HepG2 (cell line): ENCODE results near the gene STX12. TPM values are rescaled to one million over a fixed set of nuclear protein-coding genes. Genes with fewer than 3 reads are reported as not detected.

Experiments used
- AKAP8 ChIP-seq: sonication (generic); formaldehyde crosslinking; IDR thresholded peaks from 2 replicates; pipeline ENCODE4 v1.5.1; 2020; ENCODE audit warnings: mild to moderate bottlenecking, missing genetic modification reagents
- ASH2L ChIP-seq: fragments of 300-600, 200-600 bp; sonication (generic); IDR thresholded peaks from 2 replicates; pipeline ENCODE4 v1.7.0; 2017; ENCODE audit warnings: low read depth, mild to moderate bottlenecking, moderate library complexity, mixed read lengths, low read length; ENCODE audit not compliant: insufficient read length
- BORCS8-MEF2B ChIP-seq: sonication (generic); formaldehyde crosslinking; IDR thresholded peaks from 2 replicates; pipeline ENCODE4 v1.8.0; 2022; ENCODE audit warnings: mild to moderate bottlenecking, missing genetic modification reagents
- CREBL2 ChIP-seq: sonication (generic); formaldehyde crosslinking; IDR thresholded peaks from 2 replicates; pipeline ENCODE4 v1.8.1; 2023; ENCODE audit warnings: missing genetic modification reagents, mild to moderate bottlenecking, borderline replicate concordance
- HMG20A ChIP-seq: IDR thresholded peaks from 2 replicates; pipeline ENCODE4 v1.6.1; 2016; ENCODE audit warnings: borderline replicate concordance
- HOXA5 ChIP-seq: sonication (generic); formaldehyde crosslinking; IDR thresholded peaks from 2 replicates; pipeline ENCODE4 v1.4.0; 2020; ENCODE audit warnings: missing genetic modification reagents
- JARID2 ChIP-seq: sonication (generic); formaldehyde crosslinking; IDR thresholded peaks from 2 replicates; pipeline ENCODE4 v1.8.1; 2023; ENCODE audit warnings: missing genetic modification reagents, inconsistent platforms; ENCODE audit not compliant: insufficient replicate concordance
- PAX8 ChIP-seq: sonication (generic); formaldehyde crosslinking; IDR thresholded peaks from 2 replicates; pipeline ENCODE4 v1.8.0; 2022; ENCODE audit warnings: mild to moderate bottlenecking, missing genetic modification reagents, borderline replicate concordance
- RFXAP ChIP-seq: sonication (generic); formaldehyde crosslinking; IDR thresholded peaks from 2 replicates; pipeline ENCODE4 v1.4.0; 2020; ENCODE audit warnings: missing genetic modification reagents, borderline replicate concordance
- SRY ChIP-seq: sonication (generic); formaldehyde crosslinking; IDR thresholded peaks from 2 replicates; pipeline ENCODE4 v1.8.0; 2022; ENCODE audit warnings: mild to moderate bottlenecking, missing genetic modification reagents
- SYNCRIP ChIP-seq: fragments of 200-400 bp; formaldehyde crosslinking; IDR thresholded peaks from 2 replicates; pipeline ENCODE4 v1.6.1; 2018; ENCODE audit warnings: mild to moderate bottlenecking, low read depth, low read length; ENCODE audit not compliant: insufficient read depth
- TRIM22 ChIP-seq: fragments of 450-650 bp; IDR thresholded peaks from 2 replicates; pipeline ENCODE4 v1.6.1; 2017
- ZFP36L1 ChIP-seq: sonication (generic); formaldehyde crosslinking; IDR thresholded peaks from 2 replicates; pipeline ENCODE4 v1.8.0; 2022; ENCODE audit warnings: mild to moderate bottlenecking, missing genetic modification reagents, moderate library complexity
- ZFY ChIP-seq: sonication (generic); formaldehyde crosslinking; IDR thresholded peaks from 2 replicates; pipeline ENCODE4 v1.4.0; 2020; ENCODE audit warnings: missing genetic modification reagents
- ZNF337 ChIP-seq: sonication (generic); formaldehyde crosslinking; IDR thresholded peaks from 2 replicates; pipeline ENCODE4 v1.5.1; 2020; ENCODE audit warnings: missing genetic modification reagents, low read depth, mild to moderate bottlenecking, borderline replicate concordance
- ZNF567 ChIP-seq: sonication (generic); formaldehyde crosslinking; IDR thresholded peaks from 2 replicates; pipeline ENCODE4 v1.8.1; 2023; ENCODE audit warnings: mild to moderate bottlenecking, missing genetic modification reagents, borderline replicate concordance
- ZNF800 ChIP-seq: sonication (generic); formaldehyde crosslinking; IDR thresholded peaks from 2 replicates; pipeline ENCODE4 v1.4.0; 2020; ENCODE audit warnings: missing genetic modification reagents
- polyA plus RNA-seq, 8 experiments: library from polyadenylated mRNA; depleted of rRNA in 3 of 8; stranded (reverse) in 7 of 8; unstranded in 1 of 8; fragments of >200 nt; fragmentation: Illumina TruSeq in 4 of 8; extraction: Trizol in 4 of 8; gene quantifications; 2 replicates each; pipeline versions ENCODE4 v1.2.1 to v1.2.3, GENCODE V29; 2011 to 2016; ENCODE audit warnings: low read depth in 4 of 8, missing spikeins in 1 of 8, mixed read lengths in 1 of 8; ENCODE audit not compliant: insufficient read depth in 1 of 8
- total RNA-seq, 5 experiments: library from RNA; depleted of rRNA; stranded (reverse); fragments of >200 nt; fragmentation: Illumina TruSeq; extraction: Trizol; gene quantifications; 2 replicates each; pipeline ENCODE4 v1.2.3, GENCODE V29; 2016; ENCODE audit warnings: low read depth in 1 of 5
- TF ChIP-seq, protein P1 (sequence below): sonication (generic); formaldehyde crosslinking; IDR thresholded peaks from 2 replicates; pipeline ENCODE4 v1.5.0; 2020; ENCODE audit warnings: mild to moderate bottlenecking, missing genetic modification reagents, borderline replicate concordance
- TF ChIP-seq, protein P2 (sequence below): sonication (generic); formaldehyde crosslinking; IDR thresholded peaks from 2 replicates; pipeline ENCODE4 v1.5.0; 2020; ENCODE audit warnings: mild to moderate bottlenecking, missing genetic modification reagents, borderline replicate concordance

The STX12 gene
- total and polyA plus RNA-seq, 2 of the 13 experiments (the other 11 are each of a cell fraction or from before 2014, with no cell fraction given) = 9.0 to 19.7 TPM

- TF ChIP-seq TRIM22 (no peak), SRY (peak; percentile 4; the same call in 1 of the 2 replicates), ZFP36L1 (no peak), ZNF337 (CRISPR knock-in tag) (0 out of 2 replicates have a peak, but pooled peaks have one; percentile 50), ZFY (0 out of 2 replicates have a peak, but pooled peaks have one; percentile 9), ZNF567 (CRISPR knock-in tag) (no peak), BORCS8-MEF2B (CRISPR knock-in tag) (0 out of 2 replicates have a peak, but pooled peaks have one; percentile 9), CREBL2 (CRISPR knock-in tag) (0 out of 2 replicates have a peak, but pooled peaks have one; percentile 41), RFXAP (peak; percentile 40; the same call in 1 of the 2 replicates), JARID2 (CRISPR knock-in tag) (no peak), ZNF800 (CRISPR knock-in tag) (peak; percentile 39; the same call in 1 of the 2 replicates), PAX8 (CRISPR knock-in tag) (no peak), ASH2L (no peak), SYNCRIP (no peak), HOXA5 (CRISPR knock-in tag) (no peak), HMG20A (no peak), AKAP8 (CRISPR knock-in tag) (no peak)
- TF ChIP-seq, protein P1, sequence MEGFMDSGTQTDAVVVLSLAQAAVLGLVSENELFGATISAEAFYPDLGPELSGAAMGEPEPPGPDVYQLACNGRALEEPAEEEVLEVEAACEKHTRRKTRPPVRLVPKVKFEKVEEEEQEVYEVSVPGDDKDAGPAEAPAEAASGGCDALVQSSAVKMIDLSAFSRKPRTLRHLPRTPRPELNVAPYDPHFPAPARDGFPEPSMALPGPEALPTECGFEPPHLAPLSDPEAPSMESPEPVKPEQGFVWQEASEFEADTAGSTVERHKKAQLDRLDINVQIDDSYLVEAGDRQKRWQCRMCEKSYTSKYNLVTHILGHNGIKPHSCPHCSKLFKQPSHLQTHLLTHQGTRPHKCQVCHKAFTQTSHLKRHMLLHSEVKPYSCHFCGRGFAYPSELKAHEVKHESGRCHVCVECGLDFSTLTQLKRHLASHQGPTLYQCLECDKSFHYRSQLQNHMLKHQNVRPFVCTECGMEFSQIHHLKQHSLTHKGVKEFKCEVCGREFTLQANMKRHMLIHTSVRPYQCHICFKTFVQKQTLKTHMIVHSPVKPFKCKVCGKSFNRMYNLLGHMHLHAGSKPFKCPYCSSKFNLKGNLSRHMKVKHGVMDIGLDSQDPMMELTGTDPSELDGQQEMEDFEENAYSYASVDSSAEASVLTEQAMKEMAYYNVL (CRISPR knock-in tag) = no peak
- TF ChIP-seq, protein P2, sequence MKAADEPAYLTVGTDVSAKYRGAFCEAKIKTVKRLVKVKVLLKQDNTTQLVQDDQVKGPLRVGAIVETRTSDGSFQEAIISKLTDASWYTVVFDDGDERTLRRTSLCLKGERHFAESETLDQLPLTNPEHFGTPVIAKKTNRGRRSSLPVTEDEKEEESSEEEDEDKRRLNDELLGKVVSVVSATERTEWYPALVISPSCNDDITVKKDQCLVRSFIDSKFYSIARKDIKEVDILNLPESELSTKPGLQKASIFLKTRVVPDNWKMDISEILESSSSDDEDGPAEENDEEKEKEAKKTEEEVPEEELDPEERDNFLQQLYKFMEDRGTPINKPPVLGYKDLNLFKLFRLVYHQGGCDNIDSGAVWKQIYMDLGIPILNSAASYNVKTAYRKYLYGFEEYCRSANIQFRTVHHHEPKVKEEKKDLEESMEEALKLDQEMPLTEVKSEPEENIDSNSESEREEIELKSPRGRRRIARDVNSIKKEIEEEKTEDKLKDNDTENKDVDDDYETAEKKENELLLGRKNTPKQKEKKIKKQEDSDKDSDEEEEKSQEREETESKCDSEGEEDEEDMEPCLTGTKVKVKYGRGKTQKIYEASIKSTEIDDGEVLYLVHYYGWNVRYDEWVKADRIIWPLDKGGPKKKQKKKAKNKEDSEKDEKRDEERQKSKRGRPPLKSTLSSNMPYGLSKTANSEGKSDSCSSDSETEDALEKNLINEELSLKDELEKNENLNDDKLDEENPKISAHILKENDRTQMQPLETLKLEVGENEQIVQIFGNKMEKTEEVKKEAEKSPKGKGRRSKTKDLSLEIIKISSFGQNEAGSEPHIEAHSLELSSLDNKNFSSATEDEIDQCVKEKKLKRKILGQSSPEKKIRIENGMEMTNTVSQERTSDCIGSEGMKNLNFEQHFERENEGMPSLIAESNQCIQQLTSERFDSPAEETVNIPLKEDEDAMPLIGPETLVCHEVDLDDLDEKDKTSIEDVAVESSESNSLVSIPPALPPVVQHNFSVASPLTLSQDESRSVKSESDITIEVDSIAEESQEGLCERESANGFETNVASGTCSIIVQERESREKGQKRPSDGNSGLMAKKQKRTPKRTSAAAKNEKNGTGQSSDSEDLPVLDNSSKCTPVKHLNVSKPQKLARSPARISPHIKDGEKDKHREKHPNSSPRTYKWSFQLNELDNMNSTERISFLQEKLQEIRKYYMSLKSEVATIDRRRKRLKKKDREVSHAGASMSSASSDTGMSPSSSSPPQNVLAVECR (CRISPR knock-in tag) = peak; percentile 30
Observed at GRCh38 chr1:27724961-27725373, 48.1 kb upstream of the STX12 start (continued).
